ENCODE results near the gene DGLUCY.
"Not testable (repeated sequence)": the region's sequence is repeated elsewhere in the genome, so short reads cannot be mapped to it uniquely, and the experiment has no call there.

Gene DGLUCY

GRCh38 chr14:91223028-91223783, 109.3 kb downstream of the DGLUCY start:
- TF ChIP-seq ZFP3 (CRISPR knock-in tag; IDR thresholded peaks at IDR 0.05) (no peak), ZNF565 (CRISPR knock-in tag; conservative IDR thresholded peaks at IDR 0.05; ENCODE audit: low read depth) (no peak), PPARA (CRISPR knock-in tag; IDR thresholded peaks at IDR 0.05; ENCODE audit: borderline replicate concordance) (no peak), ZFP30 (CRISPR knock-in tag; IDR thresholded peaks at IDR 0.05) (no peak), ZC3H10 (CRISPR knock-in tag; IDR thresholded peaks at IDR 0.05) (no peak), GLIS3 (CRISPR knock-in tag; IDR thresholded peaks at IDR 0.05) (no peak), BACH2 (CRISPR knock-in tag; IDR thresholded peaks at IDR 0.05; ENCODE audit: borderline replicate concordance) (no peak), CSDC2 (CRISPR knock-in tag; IDR thresholded peaks at IDR 0.05) (no peak), CSRNP3 (CRISPR knock-in tag; IDR thresholded peaks at IDR 0.05) (no peak), ZNF70 (CRISPR knock-in tag; IDR thresholded peaks at IDR 0.05) (no peak), ISL1 (CRISPR knock-in tag; IDR thresholded peaks at IDR 0.05) (no peak), ZNF8 (CRISPR knock-in tag; IDR thresholded peaks at IDR 0.05) (no peak), ESRRG (CRISPR knock-in tag; IDR thresholded peaks at IDR 0.05) (no peak), TCF4 (CRISPR knock-in tag; IDR thresholded peaks at IDR 0.05; ENCODE audit: borderline replicate concordance) (no peak)
- TF ChIP-seq, protein P1, sequence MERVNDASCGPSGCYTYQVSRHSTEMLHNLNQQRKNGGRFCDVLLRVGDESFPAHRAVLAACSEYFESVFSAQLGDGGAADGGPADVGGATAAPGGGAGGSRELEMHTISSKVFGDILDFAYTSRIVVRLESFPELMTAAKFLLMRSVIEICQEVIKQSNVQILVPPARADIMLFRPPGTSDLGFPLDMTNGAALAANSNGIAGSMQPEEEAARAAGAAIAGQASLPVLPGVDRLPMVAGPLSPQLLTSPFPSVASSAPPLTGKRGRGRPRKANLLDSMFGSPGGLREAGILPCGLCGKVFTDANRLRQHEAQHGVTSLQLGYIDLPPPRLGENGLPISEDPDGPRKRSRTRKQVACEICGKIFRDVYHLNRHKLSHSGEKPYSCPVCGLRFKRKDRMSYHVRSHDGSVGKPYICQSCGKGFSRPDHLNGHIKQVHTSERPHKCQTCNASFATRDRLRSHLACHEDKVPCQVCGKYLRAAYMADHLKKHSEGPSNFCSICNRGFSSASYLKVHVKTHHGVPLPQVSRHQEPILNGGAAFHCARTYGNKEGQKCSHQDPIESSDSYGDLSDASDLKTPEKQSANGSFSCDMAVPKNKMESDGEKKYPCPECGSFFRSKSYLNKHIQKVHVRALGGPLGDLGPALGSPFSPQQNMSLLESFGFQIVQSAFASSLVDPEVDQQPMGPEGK (CRISPR knock-in tag; IDR thresholded peaks at IDR 0.05; ENCODE audit: borderline replicate concordance), result no peak
- TF ChIP-seq, protein P2, sequence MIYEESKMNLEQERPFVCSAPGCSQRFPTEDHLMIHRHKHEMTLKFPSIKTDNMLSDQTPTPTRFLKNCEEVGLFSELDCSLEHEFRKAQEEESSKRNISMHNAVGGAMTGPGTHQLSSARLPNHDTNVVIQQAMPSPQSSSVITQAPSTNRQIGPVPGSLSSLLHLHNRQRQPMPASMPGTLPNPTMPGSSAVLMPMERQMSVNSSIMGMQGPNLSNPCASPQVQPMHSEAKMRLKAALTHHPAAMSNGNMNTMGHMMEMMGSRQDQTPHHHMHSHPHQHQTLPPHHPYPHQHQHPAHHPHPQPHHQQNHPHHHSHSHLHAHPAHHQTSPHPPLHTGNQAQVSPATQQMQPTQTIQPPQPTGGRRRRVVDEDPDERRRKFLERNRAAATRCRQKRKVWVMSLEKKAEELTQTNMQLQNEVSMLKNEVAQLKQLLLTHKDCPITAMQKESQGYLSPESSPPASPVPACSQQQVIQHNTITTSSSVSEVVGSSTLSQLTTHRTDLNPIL (CRISPR knock-in tag; IDR thresholded peaks at IDR 0.05; ENCODE audit: low read depth), result no peak
- TF ChIP-seq, protein P3, sequence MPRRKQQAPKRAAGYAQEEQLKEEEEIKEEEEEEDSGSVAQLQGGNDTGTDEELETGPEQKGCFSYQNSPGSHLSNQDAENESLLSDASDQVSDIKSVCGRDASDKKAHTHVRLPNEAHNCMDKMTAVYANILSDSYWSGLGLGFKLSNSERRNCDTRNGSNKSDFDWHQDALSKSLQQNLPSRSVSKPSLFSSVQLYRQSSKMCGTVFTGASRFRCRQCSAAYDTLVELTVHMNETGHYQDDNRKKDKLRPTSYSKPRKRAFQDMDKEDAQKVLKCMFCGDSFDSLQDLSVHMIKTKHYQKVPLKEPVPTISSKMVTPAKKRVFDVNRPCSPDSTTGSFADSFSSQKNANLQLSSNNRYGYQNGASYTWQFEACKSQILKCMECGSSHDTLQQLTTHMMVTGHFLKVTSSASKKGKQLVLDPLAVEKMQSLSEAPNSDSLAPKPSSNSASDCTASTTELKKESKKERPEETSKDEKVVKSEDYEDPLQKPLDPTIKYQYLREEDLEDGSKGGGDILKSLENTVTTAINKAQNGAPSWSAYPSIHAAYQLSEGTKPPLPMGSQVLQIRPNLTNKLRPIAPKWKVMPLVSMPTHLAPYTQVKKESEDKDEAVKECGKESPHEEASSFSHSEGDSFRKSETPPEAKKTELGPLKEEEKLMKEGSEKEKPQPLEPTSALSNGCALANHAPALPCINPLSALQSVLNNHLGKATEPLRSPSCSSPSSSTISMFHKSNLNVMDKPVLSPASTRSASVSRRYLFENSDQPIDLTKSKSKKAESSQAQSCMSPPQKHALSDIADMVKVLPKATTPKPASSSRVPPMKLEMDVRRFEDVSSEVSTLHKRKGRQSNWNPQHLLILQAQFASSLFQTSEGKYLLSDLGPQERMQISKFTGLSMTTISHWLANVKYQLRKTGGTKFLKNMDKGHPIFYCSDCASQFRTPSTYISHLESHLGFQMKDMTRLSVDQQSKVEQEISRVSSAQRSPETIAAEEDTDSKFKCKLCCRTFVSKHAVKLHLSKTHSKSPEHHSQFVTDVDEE (CRISPR knock-in tag; IDR thresholded peaks at IDR 0.05), result no peak
- TF ChIP-seq, protein P4, sequence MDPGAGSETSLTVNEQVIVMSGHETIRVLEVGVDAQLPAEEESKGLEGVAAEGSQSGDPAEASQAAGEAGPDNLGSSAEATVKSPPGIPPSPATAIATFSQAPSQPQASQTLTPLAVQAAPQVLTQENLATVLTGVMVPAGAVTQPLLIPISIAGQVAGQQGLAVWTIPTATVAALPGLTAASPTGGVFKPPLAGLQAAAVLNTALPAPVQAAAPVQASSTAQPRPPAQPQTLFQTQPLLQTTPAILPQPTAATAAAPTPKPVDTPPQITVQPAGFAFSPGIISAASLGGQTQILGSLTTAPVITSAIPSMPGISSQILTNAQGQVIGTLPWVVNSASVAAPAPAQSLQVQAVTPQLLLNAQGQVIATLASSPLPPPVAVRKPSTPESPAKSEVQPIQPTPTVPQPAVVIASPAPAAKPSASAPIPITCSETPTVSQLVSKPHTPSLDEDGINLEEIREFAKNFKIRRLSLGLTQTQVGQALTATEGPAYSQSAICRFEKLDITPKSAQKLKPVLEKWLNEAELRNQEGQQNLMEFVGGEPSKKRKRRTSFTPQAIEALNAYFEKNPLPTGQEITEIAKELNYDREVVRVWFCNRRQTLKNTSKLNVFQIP (CRISPR knock-in tag; IDR thresholded peaks at IDR 0.05; ENCODE audit: borderline replicate concordance, low read depth), result no peak
- no peak for ATAC-seq

GRCh38 chr14:91225025-91225424, 111.2 kb downstream of the DGLUCY start:
- ATAC-seq, result no peak
- TF ChIP-seq, protein P2 (CRISPR knock-in tag; IDR thresholded peaks at IDR 0.05; ENCODE audit: low read depth), result no peak
- TF ChIP-seq CSRNP3 (CRISPR knock-in tag; IDR thresholded peaks at IDR 0.05) (no peak), BACH2 (CRISPR knock-in tag; IDR thresholded peaks at IDR 0.05; ENCODE audit: borderline replicate concordance) (no peak), ISL1 (CRISPR knock-in tag; IDR thresholded peaks at IDR 0.05) (no peak), GLIS3 (CRISPR knock-in tag; IDR thresholded peaks at IDR 0.05) (no peak), ESRRG (CRISPR knock-in tag; IDR thresholded peaks at IDR 0.05) (no peak), CSDC2 (CRISPR knock-in tag; IDR thresholded peaks at IDR 0.05) (no peak), ARNTL (CRISPR knock-in tag; IDR thresholded peaks at IDR 0.05; ENCODE audit: borderline replicate concordance, low read depth) (no peak), ZFP30 (CRISPR knock-in tag; IDR thresholded peaks at IDR 0.05) (no peak), TCF4 (CRISPR knock-in tag; IDR thresholded peaks at IDR 0.05; ENCODE audit: borderline replicate concordance) (no peak), PPARA (CRISPR knock-in tag; IDR thresholded peaks at IDR 0.05; ENCODE audit: borderline replicate concordance) (no peak), RARB (CRISPR knock-in tag; IDR thresholded peaks at IDR 0.05) (no peak), ZNF8 (CRISPR knock-in tag; IDR thresholded peaks at IDR 0.05) (no peak), ZFP3 (CRISPR knock-in tag; IDR thresholded peaks at IDR 0.05) (no peak)
- TF ChIP-seq, protein P3 (CRISPR knock-in tag; IDR thresholded peaks at IDR 0.05), result no peak

- ATAC-seq, result not testable (repeated sequence)
These were observed 112.5 kb downstream of the DGLUCY start for GRCh38 chr14:91226360-91226759.

All from SK-N-SH treated with all-trans-retinoic acid at 6 μM for 48 hours (cell line).